Measurements from ENCODE around the gene NSUN3.
A peak's percentile ranks its signal among the peaks of the same experiment; 100 is the strongest.

The NSUN3 gene

GRCh38 chr3:94132777-94133176, 69.9 kb downstream of the NSUN3 start:
- no peak for DNase-seq

GRCh38 chr3:94136133-94136532, 73.3 kb downstream of the NSUN3 start:
- no peak for DNase-seq

- DNase-seq: no peak
These were observed 74.5 kb downstream of the NSUN3 start for GRCh38 chr3:94137377-94137776.

GRCh38 chr3:94146455-94146854, 83.6 kb downstream of the NSUN3 start:
- DNase-seq: no peak

GRCh38 chr3:94147012-94147411, 84.2 kb downstream of the NSUN3 start:
- no peak for DNase-seq

GRCh38 chr3:94150113-94150512, 87.3 kb downstream of the NSUN3 start:
- DNase-seq: no peak

GRCh38 chr3:94156626-94157025, 93.8 kb downstream of the NSUN3 start:
- no peak for DNase-seq

GRCh38 chr3:94158512-94158911, 95.7 kb downstream of the NSUN3 start:
- DNase-seq: no peak

- DNase-seq: no peak
These were observed 96.4 kb downstream of the NSUN3 start for GRCh38 chr3:94159062-94159828.

GRCh38 chr3:94162700-94163099, 99.8 kb downstream of the NSUN3 start:
- DNase-seq: peak; percentile 27

GRCh38 chr3:94167346-94167745, 104.5 kb downstream of the NSUN3 start:
- DNase-seq: no peak

GRCh38 chr3:94167796-94168195, 104.9 kb downstream of the NSUN3 start:
- no peak for DNase-seq

- no peak for DNase-seq
These were observed 109.1 kb downstream of the NSUN3 start for GRCh38 chr3:94171954-94172353.

GRCh38 chr3:94172695-94173310, 109.9 kb downstream of the NSUN3 start:
- no peak for DNase-seq

GRCh38 chr3:94173673-94174434, 111.0 kb downstream of the NSUN3 start:
- DNase-seq: no peak

- DNase-seq: no peak
These were observed 112.8 kb downstream of the NSUN3 start for GRCh38 chr3:94175677-94176076.

GRCh38 chr3:94176988-94177745, 114.3 kb downstream of the NSUN3 start:
- no peak for DNase-seq

Data from T1000 (cell line).